Suppressor macrophage treated with lipopolysaccharide for 1 hour (primary cell): ENCODE results near the gene GPR55.

Experiments used
- DNase-seq, 3 donors: peaks; one replicate each; pipeline ENCODE4 v3.0.0-alpha.2; 2020 to 2022

The GPR55 gene

DNA sequence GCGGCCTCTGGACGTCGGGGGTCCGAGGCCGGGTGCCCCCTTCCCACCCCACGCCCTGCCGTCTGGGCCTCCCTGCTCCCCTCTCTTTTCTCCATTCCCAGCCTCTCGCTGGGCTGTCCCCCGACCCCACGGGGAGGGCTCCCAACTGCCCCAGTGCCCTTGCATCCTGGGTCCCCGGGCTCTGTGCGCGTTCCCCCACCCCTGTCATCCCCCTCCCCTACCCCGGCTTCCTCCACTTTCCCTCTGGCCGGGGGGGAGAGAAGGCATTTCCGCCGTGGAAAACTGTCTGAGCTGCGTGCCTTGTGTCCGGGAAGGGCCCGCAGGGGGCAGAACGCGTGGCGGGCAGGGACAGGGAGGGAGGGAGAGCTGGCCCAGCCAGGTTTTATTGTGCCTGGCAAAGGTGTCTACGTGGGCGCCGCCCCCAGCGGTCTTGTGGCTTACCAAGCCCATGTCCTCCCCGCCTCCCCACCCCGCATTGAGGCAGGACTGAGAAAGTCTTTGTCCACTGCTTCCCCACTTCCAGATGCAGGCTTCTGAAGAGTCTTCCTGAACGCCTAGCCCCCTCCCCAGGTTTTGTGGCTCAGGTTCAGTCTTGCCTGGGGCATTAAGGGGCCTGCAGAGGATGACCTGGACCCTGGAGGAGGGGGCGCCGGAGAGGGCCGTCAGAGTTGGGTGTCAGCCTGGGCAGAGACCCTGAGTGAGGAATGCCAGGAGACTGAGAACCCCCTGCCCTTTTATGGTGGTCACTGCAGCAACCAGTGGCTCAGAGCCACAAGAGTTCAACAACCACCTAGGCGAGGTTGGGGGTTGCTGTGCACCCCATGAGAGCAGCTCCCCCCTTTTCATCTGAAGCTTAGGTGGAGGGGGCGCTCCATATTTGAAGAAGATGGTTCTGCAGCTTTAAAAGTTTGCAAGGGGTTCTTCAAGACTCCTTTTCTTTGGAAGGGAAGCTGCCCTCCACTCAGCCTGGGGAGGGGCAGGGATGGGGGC is 59.0 kb downstream of the GPR55 start:
- peak in 1 of 3 donors; percentile 14 for DNase-seq

- DNase-seq = peak in 1 of 3 donors; percentile 13
These were observed 59.7 kb downstream of the GPR55 start for GRCh38 chr2:230865307-230865765.

GRCh38 chr2:230864605-230865306 is 60.3 kb downstream of the GPR55 start, which contains the start of gene ITM2C:
Gene ITM2C, plus strand, starts transcription at chr2:230864942. Its CDS starts 84 bp downstream, at chr2:230865026.
- peak; percentile 57 to 80 (median 64) for DNase-seq

DNA sequence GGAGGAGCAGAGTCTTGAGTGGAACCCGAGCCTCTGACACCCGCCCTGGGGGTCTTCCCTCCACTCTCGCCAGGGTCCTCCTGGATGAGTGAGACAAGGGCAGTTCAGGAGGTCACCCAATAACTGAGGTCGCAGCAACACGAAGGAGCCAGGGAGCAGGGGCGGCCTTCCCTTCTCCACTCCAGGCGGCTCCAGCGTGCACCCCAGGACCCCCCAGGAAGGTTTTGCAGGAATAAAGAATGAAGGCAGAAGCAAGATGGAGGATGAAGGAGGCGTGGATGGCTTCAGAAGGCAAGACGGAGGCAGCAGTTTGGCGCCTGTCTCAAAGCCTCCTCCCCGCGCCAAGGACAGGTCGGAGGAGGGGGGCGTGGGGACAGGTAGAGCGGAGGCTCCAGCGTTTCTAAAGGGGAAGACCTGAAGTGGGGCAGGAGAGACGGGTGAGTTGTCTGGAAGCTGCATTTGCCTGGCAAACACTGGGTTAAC is 60.9 kb downstream of the GPR55 start:
- DNase-seq = no peak

- DNase-seq = no peak
These were observed 61.5 kb downstream of the GPR55 start for GRCh38 chr2:230863442-230864121.

- no peak for DNase-seq
These were observed 62.0 kb downstream of the GPR55 start for GRCh38 chr2:230863031-230863430.

DNA sequence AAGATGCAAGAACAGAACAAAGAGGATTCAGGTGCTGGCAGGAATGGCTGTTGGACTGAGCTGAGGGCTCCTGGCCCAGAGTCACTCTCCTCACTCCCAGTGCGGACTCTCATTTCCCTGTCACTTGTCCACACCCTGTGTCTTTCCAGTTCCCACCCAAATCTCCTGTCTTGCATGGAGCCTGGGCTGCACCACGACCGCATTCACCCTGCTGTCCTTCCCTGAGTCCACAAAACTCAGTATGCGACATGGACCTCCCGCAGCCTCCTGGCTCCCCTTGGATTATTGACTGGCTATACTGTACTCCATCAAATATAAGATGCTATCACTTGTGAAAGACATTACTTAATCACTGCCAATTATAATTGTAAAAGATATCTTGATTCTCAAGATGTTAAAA is 62.8 kb downstream of the GPR55 start:
- DNase-seq = no peak

- no peak for DNase-seq
These were observed 63.3 kb downstream of the GPR55 start for GRCh38 chr2:230861552-230862255.
